Mesodermal cell (in vitro differentiated cells): Measurements from ENCODE around the gene RGS14.
A peak's percentile ranks its signal among the peaks of the same experiment; 100 is the strongest.

Source experiments
- H3K27ac ChIP-seq: 2 replicates; pipeline ENCODE4 v1.7.0; 2013; ENCODE audit warnings: mild to moderate bottlenecking, low read depth, low read length, moderate library complexity; ENCODE audit not compliant: severe bottlenecking
- H3K36me3 ChIP-seq: 2 replicates; pipeline ENCODE4 v1.7.1; 2013; ENCODE audit warnings: mild to moderate bottlenecking, low read length, moderate library complexity; ENCODE audit not compliant: control insufficient read depth, insufficient read depth
- H3K4me1 ChIP-seq: one replicate; pipeline ENCODE4 v1.7.1; 2013; ENCODE audit warnings: mild to moderate bottlenecking, low read length; ENCODE audit not compliant: insufficient read depth, control insufficient read depth, poor library complexity, severe bottlenecking
- H3K4me3 ChIP-seq: 2 replicates; pipeline ENCODE4 v1.7.0; 2013; ENCODE audit warnings: low read length, control low read depth, mild to moderate bottlenecking; ENCODE audit not compliant: insufficient read depth, poor library complexity, severe bottlenecking; ENCODE audit errors: extremely low read depth
- H3K9me3 ChIP-seq: 2 replicates; pipeline ENCODE4 v1.7.1; 2013; ENCODE audit warnings: mild to moderate bottlenecking, low read length, moderate library complexity; ENCODE audit not compliant: control insufficient read depth
- WGBS, 2 experiments: methylation state at CpG; one replicate each; pipeline ENCODE4 v1.1.5; 2013; ENCODE audit warnings: missing lambda C conversion rate in 2 of 2; ENCODE audit not compliant: insufficient coverage in 2 of 2; 5-methylcytosine and 5-hydroxymethylcytosine counted together

The RGS14 gene

GRCh38 chr5:177366528-177367322, 9.0 kb downstream of the RGS14 start:
- peak overlapping the region; percentile 40 for H3K4me3 ChIP-seq
- 3 to 7% methylated on average over 20 to 23 of the region's 36 CpGs for WGBS, 2 experiments
- no peaks in the 10 kb centered on the region for H3K36me3 ChIP-seq
- H3K9me3 ChIP-seq, result no peaks in the 10 kb centered on the region
- peaks cover 19% of the 10 kb centered on the region for H3K4me1 ChIP-seq
- H3K27ac ChIP-seq, result peak overlapping the region; percentile 89

- Histone ChIP-seq H3K4me3 (peak overlapping the region; percentile 40), H3K4me1 (peaks cover 21% of the 10 kb centered on the region)
Observed at GRCh38 chr5:177367323-177367848, 9.7 kb downstream of the RGS14 start.

GRCh38 chr5:177367981-177368868, 10.5 kb downstream of the RGS14 start:
- Histone ChIP-seq H3K4me3 (no peak overlapping the region), H3K4me1 (peaks cover 21% of the 10 kb centered on the region), H3K27ac (no peak overlapping the region), H3K9me3 (no peaks in the 10 kb centered on the region), H3K36me3 (peaks cover 2% of the 10 kb centered on the region)
- WGBS, 2 experiments, result 94 to 95% methylated on average over 28 to 29 of the region's 29 CpGs

More at GRCh38 chr5:177367323-177367848, 9.7 kb downstream of the RGS14 start:
- Histone ChIP-seq H3K36me3 (peaks cover 2% of the 10 kb centered on the region), H3K9me3 (no peaks in the 10 kb centered on the region), H3K27ac (no peak overlapping the region)
- WGBS, 2 experiments, result 36 to 39% methylated on average over 35 to 40 of the region's 46 CpGs

- H3K27ac ChIP-seq, result no peak overlapping the region
- H3K4me1 ChIP-seq, result peaks cover 16% of the 10 kb centered on the region
- H3K36me3 ChIP-seq, result peaks cover 2% of the 10 kb centered on the region
- H3K4me3 ChIP-seq, result no peak overlapping the region
- no peaks in the 10 kb centered on the region for H3K9me3 ChIP-seq
- WGBS, 2 experiments, result 93 to 95% methylated on average over 4 of the region's 5 CpGs
Observed at GRCh38 chr5:177368869-177369644, 11.3 kb downstream of the RGS14 start.

- Histone ChIP-seq H3K27ac (no peak overlapping the region), H3K36me3 (peaks cover 2% of the 10 kb centered on the region), H3K4me1 (peaks cover 16% of the 10 kb centered on the region), H3K4me3 (no peak overlapping the region), H3K9me3 (no peaks in the 10 kb centered on the region)
- WGBS, 2 experiments, result 82 to 90% methylated on average over 11 of the region's 11 CpGs
Observed at GRCh38 chr5:177369645-177370440, 12.1 kb downstream of the RGS14 start.

GRCh38 chr5:177370488-177371119, 12.9 kb downstream of the RGS14 start:
- Histone ChIP-seq H3K27ac (no peak overlapping the region), H3K9me3 (no peaks in the 10 kb centered on the region), H3K4me1 (peaks cover 15% of the 10 kb centered on the region), H3K4me3 (peak overlapping the region; percentile 39), H3K36me3 (peaks cover 2% of the 10 kb centered on the region)
- 11 to 17% methylated on average over 18 of the region's 42 CpGs for WGBS, 2 experiments

GRCh38 chr5:177371120-177372033, 13.7 kb downstream of the RGS14 start:
- peaks cover 2% of the 10 kb centered on the region for H3K36me3 ChIP-seq
- peaks cover 7% of the 10 kb centered on the region for H3K4me1 ChIP-seq
- H3K4me3 ChIP-seq, result peak overlapping the region; percentile 39
- WGBS, 2 experiments, result 57 to 58% methylated on average over 18 to 24 of the region's 26 CpGs
- H3K9me3 ChIP-seq, result no peaks in the 10 kb centered on the region
- H3K27ac ChIP-seq, result no peak overlapping the region

- Histone ChIP-seq H3K4me1 (peaks cover 6% of the 10 kb centered on the region), H3K9me3 (no peaks in the 10 kb centered on the region), H3K36me3 (peaks cover 2% of the 10 kb centered on the region), H3K27ac (no peak overlapping the region), H3K4me3 (no peak overlapping the region)
- WGBS, 2 experiments, result 93 to 97% methylated on average over 5 to 7 of the region's 12 CpGs
Observed at GRCh38 chr5:177372034-177372896, 14.5 kb downstream of the RGS14 start.
